ENCODE results near the gene PANX2.

- TF ChIP-seq CTCF (conservative IDR thresholded peaks at IDR 0.05; ENCODE audit: low read length) (no peak), EZH2phosphoT487 (IDR thresholded peaks at IDR 0.05; ENCODE audit: borderline replicate concordance, low read depth, low read length) (no peak)
Measured at GRCh38 chr22:50153756-50154140, 16.8 kb upstream of the PANX2 start.

Data from OCI-LY7 (cell line).